OCI-LY7 (cell line): ENCODE data around the gene YARS1.

Experiments used
- CTCF ChIP-seq: fragments of 200-600 bp; sonication (generic); conservative IDR thresholded peaks from 2 replicates; pipeline ENCODE4 v1.5.1; 2014; ENCODE audit warnings: mild to moderate bottlenecking, antibody characterized with exemption, low read length, moderate library complexity, mixed read lengths
- EZH2phosphoT487 ChIP-seq: fragments of 200-600 bp; sonication (generic); IDR thresholded peaks from 2 replicates; pipeline ENCODE4 v1.6.1; 2018; ENCODE audit warnings: low read depth, borderline replicate concordance, mild to moderate bottlenecking, mixed run types, antibody characterized with exemption, low read length, moderate library complexity, mixed read lengths

- TF ChIP-seq CTCF = no peak
- no peak for TF ChIP-seq EZH2phosphoT487
Observed at GRCh38 chr1:32727876-32728275, 89.3 kb downstream of the YARS1 start.
